ENCODE data around the gene LGR6.

LGR6 gene

GRCh38 chr1:202205523-202206190, 12.1 kb downstream of the LGR6 start:
- ChIA-PET CTCF (interaction anchor here (0.7 to 1.9 kb wide), 8 partner anchors 13 to 185 kb away, joined by 3 to 9 read pairs (median 4); no protein-coding TSS in a partner anchor), POLR2A (no interaction called here)
- no peak overlapping the region for H3K4me3 ChIP-seq (ENCODE audit: low read depth, low read length)
- H3K4me1 ChIP-seq (ENCODE audit: control insufficient read depth, insufficient read depth, low read length): no peaks in the 10 kb centered on the region
- H3K27ac ChIP-seq (ENCODE audit: extremely low read depth, low read depth, low read length): no peak overlapping the region
- no peaks in the 10 kb centered on the region for H3K36me3 ChIP-seq (ENCODE audit: control insufficient read depth in 2 of 2, insufficient read depth in 1 of 2, low read length in 2 of 2)
- no peaks in the 10 kb centered on the region for H3K9me3 ChIP-seq (ENCODE audit: control insufficient read depth, insufficient read depth, low read depth, low read length)
- no peak for TF ChIP-seq ZBTB11 (tag by site-specific recombination; conservative IDR thresholded peaks at IDR 0.05; ENCODE audit: low read depth)
- TF ChIP-seq ZNF549 (tag by site-specific recombination; IDR thresholded peaks at IDR 0.05): no peak
- TF ChIP-seq GLI2 (tag by site-specific recombination; IDR thresholded peaks at IDR 0.05; ENCODE audit: borderline replicate concordance, low read depth): no peak
- TF ChIP-seq SP7 (tag by site-specific recombination; IDR thresholded peaks at IDR 0.05): no peak
- no peak for TF ChIP-seq ZNF146 (tag by site-specific recombination; IDR thresholded peaks at IDR 0.05)
- no peak for TF ChIP-seq ZNF221 (tag by site-specific recombination; IDR thresholded peaks at IDR 0.05; ENCODE audit: borderline replicate concordance)
- peak; percentile 87 for TF ChIP-seq ZSCAN4 (tag by site-specific recombination; IDR thresholded peaks at IDR 0.05)
- TF ChIP-seq ZNF335 (tag by site-specific recombination; conservative IDR thresholded peaks at IDR 0.05): no peak
- no peak for TF ChIP-seq SALL2 (tag by site-specific recombination; IDR thresholded peaks at IDR 0.05; ENCODE audit: borderline replicate concordance)
- no peak for TF ChIP-seq ZNF175 (tag by site-specific recombination; IDR thresholded peaks at IDR 0.05)
- TF ChIP-seq YY2 (tag by site-specific recombination; IDR thresholded peaks at IDR 0.05): no peak
- 0 out of 2 replicates have a peak, but pooled peaks have one; percentile 16 for TF ChIP-seq ZNF560 (tag by site-specific recombination; IDR thresholded peaks at IDR 0.05; ENCODE audit: borderline replicate concordance)
- no peak for TF ChIP-seq ZNF280C (tag by site-specific recombination; IDR thresholded peaks at IDR 0.05)
- 0 out of 2 replicates have a peak, but pooled peaks have one; percentile 10 for TF ChIP-seq SCRT1 (tag by site-specific recombination; IDR thresholded peaks at IDR 0.05; ENCODE audit: borderline replicate concordance)
- no peak for TF ChIP-seq BCL6B (tag by site-specific recombination; IDR thresholded peaks at IDR 0.05)
- no peak for TF ChIP-seq CTCF (tag by site-specific recombination; IDR thresholded peaks at IDR 0.05)
- TF ChIP-seq ZNF112 (tag by site-specific recombination; IDR thresholded peaks at IDR 0.05): no peak
- TF ChIP-seq PRDM1 (tag by site-specific recombination; IDR thresholded peaks at IDR 0.05): no peak
- 0 out of 2 replicates have a peak, but pooled peaks have one; percentile 49 for TF ChIP-seq ZSCAN18 (tag by site-specific recombination; IDR thresholded peaks at IDR 0.05)
- TF ChIP-seq KLF9 (tag by site-specific recombination; IDR thresholded peaks at IDR 0.05; ENCODE audit: low read depth): 0 out of 2 replicates have a peak, but pooled peaks have one; percentile 25
- TF ChIP-seq PRDM6 (tag by site-specific recombination; IDR thresholded peaks at IDR 0.05): no peak
- TF ChIP-seq ZNF645 (tag by site-specific recombination; IDR thresholded peaks at IDR 0.05): no peak
